KMS-11 (cell line): ENCODE data around the gene KIAA0753.

Experiments used
- H2AFZ ChIP-seq: fragments of 200-600 bp; sonication (generic); 2 replicates; pipeline ENCODE4 v1.6.1; 2016; ENCODE audit warnings: antibody characterized with exemption, mixed run types, low read depth
- H3K27ac ChIP-seq: fragments of 200-600 bp; sonication (generic); 2 replicates; pipeline ENCODE4 v1.6.1; 2016; ENCODE audit warnings: mild to moderate bottlenecking, mixed run types
- H3K27me3 ChIP-seq: fragments of 200-600 bp; sonication (generic); 2 replicates; pipeline ENCODE4 v1.6.1; 2017; ENCODE audit warnings: mild to moderate bottlenecking, low read depth, mixed run types, moderate library complexity; ENCODE audit not compliant: insufficient read depth
- H3K36me3 ChIP-seq: fragments of 200-600 bp; sonication (generic); 2 replicates; pipeline ENCODE4 v1.6.1; 2017; ENCODE audit warnings: mild to moderate bottlenecking, mixed run types; ENCODE audit not compliant: insufficient read depth
- H3K4me1 ChIP-seq: fragments of 200-600 bp; sonication (generic); 2 replicates; pipeline ENCODE4 v1.6.1; 2016; ENCODE audit warnings: mild to moderate bottlenecking, low read depth, mixed run types; ENCODE audit not compliant: poor library complexity, severe bottlenecking
- H3K4me2 ChIP-seq: fragments of 200-600 bp; sonication (generic); 2 replicates; pipeline ENCODE4 v1.7.0; 2016; ENCODE audit warnings: mild to moderate bottlenecking, mixed run types
- H3K4me3 ChIP-seq: fragments of 200-600 bp; sonication (generic); IDR thresholded peaks from 2 replicates; pipeline ENCODE4 v1.6.1; 2017; ENCODE audit warnings: low read depth, low read length, mixed read lengths; ENCODE audit not compliant: insufficient read depth
- H3K79me2 ChIP-seq: fragments of 200-600 bp; sonication (generic); 2 replicates; pipeline ENCODE4 v1.6.1; 2016; ENCODE audit warnings: low read depth, mixed run types; ENCODE audit not compliant: insufficient read depth
- H3K9ac ChIP-seq: fragments of 200-600 bp; sonication (generic); 2 replicates; pipeline ENCODE4 v1.6.1; 2016; ENCODE audit warnings: mild to moderate bottlenecking, mixed run types
- H4K20me1 ChIP-seq: fragments of 200-600 bp; sonication (generic); 2 replicates; pipeline ENCODE4 v1.6.1; 2016; ENCODE audit warnings: mild to moderate bottlenecking, mixed run types; ENCODE audit not compliant: insufficient read depth
- CTCF ChIP-seq: fragments of 200-600 bp; sonication (generic); conservative IDR thresholded peaks from 2 replicates; pipeline ENCODE4 v1.6.1; 2017; ENCODE audit warnings: low read depth, mild to moderate bottlenecking, antibody characterized with exemption, low read length, moderate library complexity, mixed read lengths

KIAA0753 gene

GRCh38 chr17:6651354-6651918, 10.9 kb upstream of the KIAA0753 start, which contains the start of the genes C17orf100 and MED31:
Gene C17orf100, plus strand, starts transcription at chr17:6651762. Its CDS starts 152 bp downstream, at chr17:6651914.
Gene MED31, minus strand, starts transcription at chr17:6651605. Its CDS starts 77 bp downstream, at chr17:6651528.
- H3K9ac ChIP-seq = peak within 1 kb of the TSS; percentile 73; the same call in 1 of the 2 replicates
- peak within 1 kb of the TSS; percentile 29; the same call in 1 of the 2 replicates for H3K4me2 ChIP-seq
- no peaks in the 10 kb centered on the region for H3K79me2 ChIP-seq
- H2AFZ ChIP-seq = no peak within 1 kb of the TSS; the same call in 1 of the 2 replicates
- H3K4me1 ChIP-seq = no peaks in the 10 kb centered on the region
- no peaks in the 10 kb centered on the region for H3K27me3 ChIP-seq
- H3K36me3 ChIP-seq = no peaks in the 10 kb centered on the region
- no peaks in the 10 kb centered on the region for H4K20me1 ChIP-seq
- no peak within 1 kb of the TSS for H3K4me3 ChIP-seq
- H3K27ac ChIP-seq = peak within 1 kb of the TSS; percentile 91
- no peak for TF ChIP-seq CTCF

GRCh38 chr17:6648181-6648580, 7.7 kb upstream of the KIAA0753 start:
- Histone ChIP-seq H3K36me3 (no peaks in the 10 kb centered on the region), H3K9ac (no peak overlapping the region), H4K20me1 (no peaks in the 10 kb centered on the region), H3K27ac (no peak overlapping the region), H2AFZ (no peak overlapping the region), H3K79me2 (no peaks in the 10 kb centered on the region), H3K27me3 (no peaks in the 10 kb centered on the region), H3K4me3 (no peak overlapping the region), H3K4me1 (no peaks in the 10 kb centered on the region), H3K4me2 (no peak overlapping the region)
- no peak for TF ChIP-seq CTCF

- Histone ChIP-seq H3K4me1 (no peaks in the 10 kb centered on the region), H3K27ac (no peak overlapping the region), H3K36me3 (no peaks in the 10 kb centered on the region), H3K4me2 (no peak overlapping the region), H2AFZ (no peak overlapping the region), H3K9ac (no peak overlapping the region), H3K27me3 (no peaks in the 10 kb centered on the region), H3K79me2 (no peaks in the 10 kb centered on the region), H4K20me1 (no peaks in the 10 kb centered on the region), H3K4me3 (no peak overlapping the region)
- TF ChIP-seq CTCF = no peak
Observed at GRCh38 chr17:6643451-6644125, 3.1 kb upstream of the KIAA0753 start.

- Histone ChIP-seq H3K4me3 (no peak overlapping the region), H3K79me2 (no peaks in the 10 kb centered on the region), H3K4me2 (no peak overlapping the region), H3K36me3 (no peaks in the 10 kb centered on the region), H2AFZ (no peak overlapping the region), H3K27ac (no peak overlapping the region), H3K27me3 (no peaks in the 10 kb centered on the region), H3K4me1 (no peaks in the 10 kb centered on the region), H4K20me1 (no peaks in the 10 kb centered on the region), H3K9ac (no peak overlapping the region)
- no peak for TF ChIP-seq CTCF
Observed at GRCh38 chr17:6642592-6642991, 2.1 kb upstream of the KIAA0753 start.
